Body of pancreas (tissue), 4 donors: ENCODE results near the gene IGSF21. TPM values are rescaled to one million over a fixed set of nuclear protein-coding genes. Genes with fewer than 3 reads are reported as not detected.

Experiments used
- ATAC-seq: fragments of 150-250 bp; one replicate; pipeline ENCODE4 v1.9.1; 2016
- DNase-seq, 4 donors: peaks; one replicate each; pipeline ENCODE4 v3.0.0-alpha.2; 2019
- H3K27ac ChIP-seq, 4 donors: fragments of 200-600 bp; sonication (generic); 1 replicate in 3 of 4; 2 replicates in 1 of 4; pipeline versions ENCODE4 v1.5.1 to v1.6.1; 2016 to 2019; ENCODE audit warnings: mild to moderate bottlenecking in 1 of 4, mixed read lengths in 1 of 4, moderate library complexity in 1 of 4
- H3K27me3 ChIP-seq, 2 donors: fragments of 200-600 bp; sonication (generic); one replicate each; pipeline ENCODE4 v1.6.0; 2016; ENCODE audit warnings: mild to moderate bottlenecking in 1 of 2
- H3K36me3 ChIP-seq, 2 donors: fragments of 200-600 bp; sonication (generic); replicated peaks in 1 of 2; 2 replicates each; pipeline ENCODE4 v1.5.1; 2016; ENCODE audit warnings: low read depth in 2 of 2; ENCODE audit not compliant: insufficient read depth in 1 of 2
- H3K4me1 ChIP-seq: fragments of 200-600 bp; sonication (generic); one replicate; pipeline ENCODE4 v1.6.0; 2016
- H3K4me3 ChIP-seq, 2 donors: fragments of 200-600 bp; sonication (generic); 1 replicate in 1 of 2; 2 replicates in 1 of 2; pipeline ENCODE4 v1.5.1; 2016 to 2019
- H3K9me3 ChIP-seq, 3 donors: fragments of 200-600 bp; sonication (generic); 1 replicate in 2 of 3; 2 replicates in 1 of 3; pipeline ENCODE4 v1.5.1; 2016
- CTCF ChIP-seq, 7 experiments: fragments of 450-650 bp in 4 of 7; fragments of 200-600 bp in 3 of 7; sonication (generic) in 3 of 7; IDR thresholded peaks; one replicate each; pipeline ENCODE4 v1.5.1; 2016 to 2019; ENCODE audit warnings: antibody characterized with exemption in 7 of 7
- POLR2A ChIP-seq, 3 donors: fragments of 450-650 bp; IDR thresholded peaks; one replicate each; pipeline ENCODE4 v1.6.1; 2016; ENCODE audit warnings: antibody characterized with exemption in 3 of 3, mild to moderate bottlenecking in 2 of 3
- WGBS, 2 donors: methylation state at CpG; one replicate each; pipeline ENCODE4 v1.1.5; 2017; 5-methylcytosine and 5-hydroxymethylcytosine counted together
- intact Hi-C: fragments of 100-400 bp; cut with DNase I; formaldehyde crosslinking; loops from one replicate; pipeline ENCODE4 v1.15.1; 2023
- total RNA-seq, 2 donors: library from RNA; depleted of rRNA; stranded (reverse); fragments of >200 nt; gene quantifications; one replicate each; pipeline ENCODE4 v1.1.0, GENCODE V29; 2016

The IGSF21 gene
- total RNA-seq, 2 donors from 2014 or later = 0.33 to 2.1 TPM

- no peak for TF ChIP-seq POLR2A (IDR thresholded peaks at IDR 0.05)
- TF ChIP-seq CTCF (IDR thresholded peaks at IDR 0.05) = no peak
- no peaks in the 10 kb centered on the region for H3K9me3 ChIP-seq
- WGBS, 2 donors = 38 to 50% methylated on average over 2 to 4 of the region's 4 CpGs
- DNase-seq = no peak
- H3K36me3 ChIP-seq = no peaks in the 10 kb centered on the region
- no peak for ATAC-seq
- no peaks in the 10 kb centered on the region for H3K27me3 ChIP-seq
- no peak overlapping the region for H3K4me3 ChIP-seq
- H3K27ac ChIP-seq = no peak overlapping the region
- H3K4me1 ChIP-seq = no peaks in the 10 kb centered on the region
- intact Hi-C loops = no loop called here
Observed at GRCh38 chr1:18192182-18192581, 84.6 kb downstream of the IGSF21 start.

GRCh38 chr1:18192974-18193373 is 85.4 kb downstream of the IGSF21 start:
- intact Hi-C loops = no loop called here
- H3K4me1 ChIP-seq = no peaks in the 10 kb centered on the region
- TF ChIP-seq POLR2A (IDR thresholded peaks at IDR 0.05) = no peak
- no peaks in the 10 kb centered on the region for H3K9me3 ChIP-seq
- 64 to 78% methylated on average over 2 of the region's 2 CpGs for WGBS, 2 donors
- DNase-seq (no peak), ATAC-seq (no peak)
- H3K27me3 ChIP-seq = peaks cover 0 to 6% of the 10 kb centered on the region in 2 donors
- H3K27ac ChIP-seq = no peak overlapping the region
- H3K4me3 ChIP-seq = no peak overlapping the region
- H3K36me3 ChIP-seq = no peaks in the 10 kb centered on the region

GRCh38 chr1:18197299-18197698 is 89.7 kb downstream of the IGSF21 start:
- intact Hi-C loops = no loop called here
- Histone ChIP-seq H3K27ac (no peak overlapping the region), H3K27me3 (peaks cover 0 to 18% of the 10 kb centered on the region in 2 donors), H3K36me3 (no peaks in the 10 kb centered on the region), H3K4me3 (no peak overlapping the region), H3K9me3 (no peaks in the 10 kb centered on the region), H3K4me1 (no peaks in the 10 kb centered on the region)
- no peak for TF ChIP-seq POLR2A (IDR thresholded peaks at IDR 0.05)
- no peak for TF ChIP-seq CTCF (IDR thresholded peaks at IDR 0.05)
- WGBS, 2 donors = 45 to 56% methylated on average over 3 of the region's 3 CpGs
- ATAC-seq (no peak), DNase-seq (no peak)

- intact Hi-C loops = no loop called here
- H3K27me3 ChIP-seq = peaks cover 0 to 18% of the 10 kb centered on the region in 2 donors
- no peak for TF ChIP-seq POLR2A (IDR thresholded peaks at IDR 0.05)
- no peaks in the 10 kb centered on the region for H3K9me3 ChIP-seq
- H3K4me3 ChIP-seq = no peak overlapping the region
- H3K27ac ChIP-seq = no peak overlapping the region
- no peaks in the 10 kb centered on the region for H3K4me1 ChIP-seq
- ATAC-seq (no peak), DNase-seq (no peak)
- 51 to 58% methylated on average over 9 to 10 of the region's 10 CpGs for WGBS, 2 donors
- H3K36me3 ChIP-seq = no peaks in the 10 kb centered on the region
Observed at GRCh38 chr1:18198260-18198659, 90.7 kb downstream of the IGSF21 start.

GRCh38 chr1:18199462-18199861 is 91.9 kb downstream of the IGSF21 start:
- TF ChIP-seq POLR2A (IDR thresholded peaks at IDR 0.05) = no peak
- no peak for TF ChIP-seq CTCF (IDR thresholded peaks at IDR 0.05)
- Histone ChIP-seq H3K27ac (no peak overlapping the region), H3K9me3 (no peaks in the 10 kb centered on the region), H3K4me3 (no peak overlapping the region), H3K27me3 (peaks cover 0 to 18% of the 10 kb centered on the region in 2 donors), H3K36me3 (no peaks in the 10 kb centered on the region), H3K4me1 (no peaks in the 10 kb centered on the region)
- intact Hi-C loops = no loop called here
- ATAC-seq (no peak), DNase-seq (no peak)
- 6 to 9% methylated on average over 13 of the region's 14 CpGs for WGBS, 2 donors

GRCh38 chr1:18200136-18200717 is 92.6 kb downstream of the IGSF21 start:
- TF ChIP-seq POLR2A (IDR thresholded peaks at IDR 0.05) (no peak), CTCF (IDR thresholded peaks at IDR 0.05) (no peak)
- Histone ChIP-seq H3K9me3 (no peaks in the 10 kb centered on the region), H3K27ac (no peak overlapping the region), H3K36me3 (no peaks in the 10 kb centered on the region), H3K27me3 (peaks cover 0 to 18% of the 10 kb centered on the region in 2 donors), H3K4me3 (no peak overlapping the region), H3K4me1 (no peaks in the 10 kb centered on the region)
- DNase-seq = no peak
- intact Hi-C loops = no loop called here
- ATAC-seq = no peak
- WGBS, 2 donors = 45 to 55% methylated on average over 8 of the region's 8 CpGs
